GM12878 (cell line): Measurements from ENCODE around the gene TAX1BP3. TPM values are rescaled to one million over a fixed set of nuclear protein-coding genes. Genes with fewer than 3 reads are reported as not detected.
A peak's percentile ranks its signal among the peaks of the same experiment; 100 is the strongest.

Experiments
- ATAC-seq: fragments of 200-7000 bp; cut with Tn5 transposase; 3 replicates; pipeline ENCODE4 v1.9.1; 2020; ENCODE audit warnings: mild to moderate bottlenecking, moderate library complexity
- BruUV-seq: library from RNA; stranded (reverse); fragments of 400-500 nt; replicated peaks from 2 replicates; lab custom pipeline; 2021; lab: Mats Ljungman, UMichigan
- CTCF ChIA-PET: fragments of 300-600 bp; sonication (Branson Sonifier 250); formaldehyde crosslinking; extraction: SDS; loops from one replicate; lab custom pipeline; 2021; ENCODE audit warnings: inconsistent platforms; lab: Yijun Ruan, JAX
- POLR2A ChIA-PET: fragments of 350-600 bp; formaldehyde crosslinking; extraction: SDS; loops from one replicate; lab custom pipeline; 2021; ENCODE audit warnings: inconsistent platforms; lab: Charles Lee
- RAD21 ChIA-PET: fragments of 300-600 bp; sonication (Branson Sonifier 250); formaldehyde crosslinking; loops from one replicate; lab custom pipeline; 2023; ENCODE audit warnings: antibody characterized with exemption; ENCODE audit not compliant: unreplicated experiment; lab: Charles Lee
- SMC1A ChIA-PET: fragments of 300-600 bp; sonication (Branson Sonifier 250); formaldehyde crosslinking; loops from one replicate; lab custom pipeline; 2023; ENCODE audit not compliant: unreplicated experiment, uncharacterized antibody; lab: Charles Lee
- DNase-seq: peaks from one replicate; pipeline ENCODE4 v3.0.0-alpha.2; 2011; ENCODE audit warnings: low read depth, low spot score
- FAIRE-seq: peaks from 3 replicates; lab custom pipeline; 2011; peaks lifted over from hg19 to GRCh38; lab: Jason Lieb, UNC
- H2AFZ ChIP-seq: 2 replicates; pipeline ENCODE4 v1.6.0; 2011; ENCODE audit warnings: low read depth, low read length, control low read depth; ENCODE audit not compliant: control insufficient read depth
- H3K27ac ChIP-seq: 2 replicates; pipeline ENCODE4 v1.5.1; 2011; ENCODE audit warnings: control low read depth; ENCODE audit not compliant: control insufficient read depth, insufficient read depth
- H3K27me3 ChIP-seq, 2 experiments: replicated peaks in 1 of 2; 2 replicates each; pipeline versions ENCODE4 v1.6.0 to v1.6.1; 2011; ENCODE audit warnings: low read length in 1 of 2; ENCODE audit not compliant: control insufficient read depth in 2 of 2, insufficient read depth in 2 of 2
- H3K36me3 ChIP-seq, 2 experiments: 2 replicates each; pipeline ENCODE4 v1.5.1; 2011; ENCODE audit warnings: low read length in 1 of 2; ENCODE audit not compliant: control insufficient read depth in 2 of 2, insufficient read depth in 2 of 2
- H3K4me1 ChIP-seq: 2 replicates; pipeline ENCODE4 v1.6.1; 2011; ENCODE audit warnings: mild to moderate bottlenecking, low read length, moderate library complexity, mixed read lengths; ENCODE audit not compliant: control insufficient read depth, insufficient read depth
- H3K4me2 ChIP-seq: 2 replicates; pipeline ENCODE4 v1.6.0; 2011; ENCODE audit warnings: control low read depth; ENCODE audit not compliant: control insufficient read depth, insufficient read depth
- H3K4me3 ChIP-seq: fragments of 200-600 bp; sonication (generic); 2 replicates; pipeline ENCODE4 v1.5.1; 2016
- H3K79me2 ChIP-seq: 2 replicates; pipeline ENCODE4 v1.6.0; 2011; ENCODE audit warnings: low read length; ENCODE audit not compliant: control insufficient read depth, insufficient read depth
- H3K9ac ChIP-seq: 2 replicates; pipeline ENCODE4 v1.8.0; 2011; ENCODE audit warnings: low read length, control low read depth, mixed read lengths; ENCODE audit not compliant: control insufficient read depth, insufficient read depth
- H3K9me3 ChIP-seq: replicated peaks from 3 replicates; pipeline ENCODE4 v1.5.1; 2011; ENCODE audit warnings: mild to moderate bottlenecking, low read length; ENCODE audit not compliant: control insufficient read depth, insufficient read depth
- H4K20me1 ChIP-seq: 2 replicates; pipeline ENCODE4 v1.6.0; 2011; ENCODE audit not compliant: control insufficient read depth, insufficient read depth
- ETV6 ChIP-seq, 2 experiments: fragments of 450-650 bp in 1 of 2; IDR thresholded peaks in 1 of 2; conservative IDR thresholded peaks in 1 of 2; 2 replicates each; pipeline ENCODE4 v1.6.1; 2014; ENCODE audit warnings: antibody characterized with exemption in 1 of 2, borderline replicate concordance in 1 of 2, low read depth in 1 of 2, mild to moderate bottlenecking in 1 of 2, moderate library complexity in 1 of 2
- JUNB ChIP-seq: IDR thresholded peaks from 2 replicates; pipeline ENCODE4 v1.6.1; 2016; ENCODE audit warnings: antibody characterized with exemption, mild to moderate bottlenecking
- MYC ChIP-seq: IDR thresholded peaks from 2 replicates; pipeline ENCODE4 v1.6.1; 2011; ENCODE audit warnings: mild to moderate bottlenecking, low read length, moderate library complexity, inconsistent platforms; ENCODE audit not compliant: insufficient read depth, insufficient replicate concordance, insufficient read length, severe bottlenecking
- NR2F1 ChIP-seq: fragments of 450-650 bp; conservative IDR thresholded peaks from 2 replicates; pipeline ENCODE4 v1.6.1; 2017; ENCODE audit warnings: mild to moderate bottlenecking
- POLR2A ChIP-seq: IDR thresholded peaks from 2 replicates; pipeline ENCODE4 v1.6.1; 2011; ENCODE audit warnings: low read depth, mild to moderate bottlenecking, low read length
- WGBS: methylation state at CpG from one replicate; pipeline ENCODE4 v1.1.6; 2016; ENCODE audit warnings: low lambda C conversion rate; ENCODE audit not compliant: insufficient replicate concordance, insufficient coverage; ENCODE audit errors: missing lambda C conversion rate; 5-methylcytosine and 5-hydroxymethylcytosine counted together
- in situ Hi-C: fragments of 300-500 bp; cut with MboI; formaldehyde crosslinking; loops from 9 replicates; pipeline ENCODE4 v1.14.3; 2018; ENCODE audit warnings: mixed read lengths
- intact Hi-C: fragments of 100-400 bp; cut with micrococcal nuclease; formaldehyde crosslinking; loops from one replicate; pipeline ENCODE4 v1.14.2; 2022; ENCODE audit not compliant: unreplicated experiment
- polyA plus RNA-seq, 11 experiments: library from polyadenylated mRNA; depleted of rRNA in 4 of 11; unstranded in 6 of 11; stranded (reverse) in 5 of 11; fragments of >200 nt; fragmentation: Nextera tagmentation in 4 of 11; fragmentation: Illumina TruSeq in 1 of 11; extraction: Ambion mirVana in 4 of 11; extraction: Trizol in 1 of 11; gene quantifications; 1 replicate in 1 of 11; 2 replicates in 10 of 11; pipeline versions ENCODE4 v1.2.1 to v1.2.3, GENCODE V29; 2011 to 2016; ENCODE audit warnings: inconsistent platforms in 2 of 11, missing spikeins in 2 of 11, low read depth in 1 of 11
- total RNA-seq, 4 experiments: library from RNA; depleted of rRNA in 3 of 4; stranded (reverse); fragments of >200 nt in 3 of 4; fragmentation: Illumina TruSeq in 1 of 4; extraction: Trizol in 1 of 4; gene quantifications; 2 replicates each; pipeline versions ENCODE4 v1.2.1 to v1.2.3, GENCODE V29; 2013 to 2021

The TAX1BP3 gene
- total and polyA plus RNA-seq, 10 of the 15 experiments (the other 5 are each of a cell fraction or from before 2014, with no cell fraction given), result 1.00 to 40.4 (median 15.4) TPM

- ChIA-PET SMC1A (interaction anchor here (0.7 to 3.4 kb wide), 5 partner anchors 12 to 37 kb away, joined by 3 to 17 read pairs (median 4); partner anchors contain the start of gene HASPIN), RAD21 (interaction anchor here (1.0 to 2.5 kb wide), 5 partner anchors 16 to 32 kb away, joined by 3 to 23 read pairs (median 4); partner anchors contain the start of gene HASPIN)
- no peak for FAIRE-seq
- H2AFZ ChIP-seq, result no peak overlapping the region
- H3K4me3 ChIP-seq, result peak overlapping the region; percentile 56
- ATAC-seq, result peak; percentile 50
- no TSS peak for BruUV-seq
- TF ChIP-seq JUNB, result no peak
- peak; percentile 51 for TF ChIP-seq NR2F1
- peak; percentile 37; the same call in 1 of the 2 replicates for TF ChIP-seq POLR2A
- no peak for TF ChIP-seq ETV6 (conservative IDR thresholded peaks at IDR 0.05 in 1 of 2, IDR thresholded peaks at IDR 0.05 in 1 of 2; ENCODE audit: borderline replicate concordance in 1 of 2, low read depth in 1 of 2)
- TF ChIP-seq MYC, result peak; percentile 6
- TF ChIP-seq, all 136 proteins: peak for 3
- Histone ChIP-seq H3K36me3 (no peaks in the 10 kb centered on the region), H3K4me1 (peaks cover 32% of the 10 kb centered on the region), H4K20me1 (no peaks in the 10 kb centered on the region), H3K27me3 (no peaks in the 10 kb centered on the region), H3K4me2 (peak overlapping the region; percentile 88), H3K9ac (peak overlapping the region; percentile 72), H3K79me2 (peaks cover 13% of the 10 kb centered on the region), H3K27ac (peak overlapping the region; percentile 61), H3K9me3 (peaks cover 12% of the 10 kb centered on the region; the same call in 1 of the 3 replicates)
- ChIA-PET CTCF (interaction anchor here (0.6 to 2.2 kb wide), 9 partner anchors 12 to 448 kb away, joined by 3 to 9 read pairs (median 4); partner anchors contain the start of genes CYB5D2 and ZZEF1), POLR2A (interaction anchor here (1.7 to 2.3 kb wide), 2 partner anchors 12 to 16 kb away, joined by 8 read pairs; no protein-coding TSS in a partner anchor)
- no peak for DNase-seq
- WGBS, result under 1% methylated on average over 15 of the region's 17 CpGs
- in situ Hi-C loops, result no loop called here
- intact Hi-C loops, result no loop called here
These were observed 26.8 kb upstream of the TAX1BP3 start for GRCh38 chr17:3695129-3695722.
